CD4-positive, alpha-beta T cell treated with Interferon alpha-2 for 1 hour (primary cell): ENCODE measurements around the gene PTGS2.
A peak's percentile ranks its signal among the peaks of the same experiment; 100 is the strongest.
"Not testable (repeated sequence)": the region's sequence is repeated elsewhere in the genome, so short reads cannot be mapped to it uniquely, and the experiment has no call there.

Source experiments
- DNase-seq, 2 donors: peaks; one replicate each; pipeline ENCODE4 v3.0.0-alpha.2; 2020 to 2022

Gene PTGS2

DNA sequence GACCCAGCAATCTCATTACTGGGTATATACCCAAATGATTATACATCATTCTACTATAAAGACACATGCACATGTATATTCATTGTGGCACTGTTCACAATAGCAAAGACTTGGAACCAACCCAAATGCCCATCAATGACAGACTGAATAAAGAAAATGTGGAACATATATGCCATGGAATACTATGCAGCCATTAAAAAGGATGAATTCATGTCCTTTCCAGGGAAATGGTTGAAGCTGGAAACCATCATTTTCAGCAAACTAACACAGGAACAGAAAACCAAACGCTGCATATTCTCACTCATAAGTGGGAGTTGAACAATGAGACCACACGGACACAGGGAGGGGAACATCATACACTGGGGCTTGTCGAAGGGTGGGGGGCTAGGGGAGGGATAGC is 10.4 kb downstream of the PTGS2 start:
- not testable (repeated sequence) for DNase-seq

DNA sequence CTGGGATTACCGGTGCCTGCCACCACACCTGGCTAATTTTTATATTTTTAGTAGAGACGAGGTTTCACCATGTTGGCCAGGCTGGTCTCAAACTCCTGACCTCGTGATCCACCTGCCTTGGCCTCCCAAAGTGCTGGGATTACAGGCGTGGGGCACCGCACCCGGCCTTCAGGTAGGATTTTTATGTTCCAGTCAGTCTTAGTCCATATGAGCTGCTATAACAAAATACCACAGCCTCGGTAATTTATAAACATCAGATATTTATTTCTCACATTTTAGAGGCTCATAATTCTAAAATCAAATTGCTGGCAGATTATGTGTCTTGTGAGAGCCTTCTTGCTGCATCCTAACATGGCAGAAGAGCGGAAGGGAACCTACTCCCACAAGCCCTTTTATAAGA is 16.0 kb downstream of the PTGS2 start:
- not testable (repeated sequence) for DNase-seq

DNA sequence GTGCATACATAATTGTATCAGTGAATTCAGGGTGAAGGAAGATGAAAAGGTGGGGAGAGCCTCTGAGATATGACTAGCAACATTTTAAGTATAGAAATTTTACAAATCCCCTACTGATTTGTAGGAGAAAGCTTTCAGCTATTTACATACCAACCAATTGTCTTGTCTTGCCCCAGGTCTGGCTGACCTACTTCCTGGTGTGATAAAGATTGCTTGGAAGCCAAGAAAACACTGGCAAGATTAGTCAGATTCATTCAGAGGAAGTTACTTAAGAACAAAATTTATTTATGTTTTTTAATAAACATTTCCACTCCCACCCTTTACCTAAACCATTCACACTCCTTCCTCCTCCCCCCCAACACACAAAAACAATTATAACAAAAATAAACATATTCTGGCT is 17.5 kb downstream of the PTGS2 start:
- no peak for DNase-seq

DNA sequence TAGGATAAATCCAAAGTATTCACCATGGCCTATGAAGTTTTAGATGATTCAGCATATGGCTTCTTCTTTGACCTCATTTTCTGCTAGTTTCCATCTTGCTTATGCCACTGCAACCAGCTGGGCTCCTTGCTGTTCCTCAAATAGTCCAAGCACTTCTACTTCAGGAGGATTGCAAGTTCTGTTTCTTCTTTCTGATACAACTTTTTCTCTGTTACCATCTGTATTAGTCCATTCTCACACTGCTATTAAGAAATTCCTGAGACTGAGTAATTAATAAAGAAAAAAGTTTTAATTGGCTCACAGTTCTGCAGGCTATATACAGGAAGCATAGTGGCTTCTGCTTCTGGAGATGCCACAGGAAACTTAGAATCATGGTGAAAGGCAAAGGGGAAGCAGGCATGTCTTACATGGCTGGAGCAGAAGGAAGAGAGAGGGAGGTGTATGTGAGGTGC is 20.3 kb downstream of the PTGS2 start:
- no peak for DNase-seq

DNA sequence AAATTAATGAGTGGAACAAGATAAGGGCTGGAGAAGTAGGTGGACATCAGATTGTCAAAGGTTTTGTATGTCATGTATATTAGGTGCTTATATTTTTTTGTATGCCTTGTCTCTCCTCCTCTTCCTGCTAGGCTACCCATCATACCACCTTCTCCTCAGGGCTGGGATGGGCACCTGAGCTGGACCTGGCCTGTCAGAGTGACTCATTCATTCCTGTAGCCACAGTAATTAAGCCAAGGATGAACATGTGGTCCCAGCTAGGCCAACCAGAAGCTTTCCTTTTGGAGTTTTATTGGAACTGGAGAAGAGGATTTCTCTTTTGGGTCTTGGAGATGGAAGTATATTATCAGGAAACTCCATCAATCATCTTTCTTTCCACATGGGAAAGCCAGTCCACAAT is 21.2 kb downstream of the PTGS2 start:
- no peak for DNase-seq

DNA sequence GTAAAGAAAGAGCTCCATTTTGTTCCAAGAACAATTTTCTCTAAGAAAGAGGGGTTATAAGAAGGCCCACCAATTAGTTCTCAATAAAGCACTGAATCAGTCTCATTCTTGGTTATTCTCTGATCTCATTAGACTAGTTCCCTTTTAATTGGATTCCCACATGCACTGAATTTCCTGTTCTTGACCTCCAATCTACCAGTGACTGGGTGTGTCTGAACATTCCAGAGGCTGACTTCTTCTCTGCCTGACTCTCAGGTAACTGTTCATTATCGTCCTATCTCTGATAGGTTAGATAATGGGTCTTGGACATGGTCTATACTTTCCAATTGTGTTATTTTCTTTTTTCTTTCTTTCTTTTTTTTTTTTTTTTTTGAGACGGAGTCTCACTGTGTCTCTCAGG is 22.7 kb downstream of the PTGS2 start:
- DNase-seq: no peak

DNA sequence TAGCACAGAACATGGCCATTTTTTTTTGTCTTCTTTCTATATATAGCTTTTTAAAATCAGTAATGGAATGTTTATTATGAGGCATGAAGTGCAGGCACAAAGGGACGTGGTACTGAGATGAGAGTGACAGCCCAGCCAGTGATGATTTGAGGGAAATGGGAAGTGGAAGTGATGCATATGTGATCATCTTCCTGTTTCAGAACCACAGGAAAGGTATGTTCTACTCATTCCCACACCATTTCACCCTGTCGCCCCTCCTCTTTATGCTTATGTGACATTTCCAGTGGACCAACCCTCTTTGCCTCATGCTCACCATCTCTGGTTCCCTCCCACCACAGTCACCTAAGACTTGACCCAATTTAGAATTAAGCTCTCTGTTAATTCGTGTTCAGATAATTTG is 24.3 kb downstream of the PTGS2 start:
- DNase-seq: peak; percentile 20 to 48

DNA sequence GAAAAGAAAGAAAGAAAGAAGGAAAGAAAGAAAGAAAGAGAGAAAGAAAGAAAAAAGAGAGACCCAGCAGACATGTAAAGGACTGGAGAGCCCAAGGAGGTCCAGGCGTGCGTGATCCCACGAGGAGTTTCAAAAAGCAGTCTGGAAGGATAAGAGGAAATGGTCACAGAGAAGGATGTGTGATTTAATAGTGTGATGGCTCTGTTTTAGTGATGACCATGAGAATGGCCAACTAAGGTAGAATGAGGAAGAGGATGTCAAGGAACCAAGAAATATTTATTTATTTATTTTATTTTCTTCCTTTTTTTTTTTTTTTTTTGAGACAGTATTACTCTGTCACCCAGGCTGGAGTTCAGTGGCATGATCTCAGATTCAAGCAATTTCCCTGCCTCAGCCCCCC is 25.5 kb downstream of the PTGS2 start:
- no peak for DNase-seq

DNA sequence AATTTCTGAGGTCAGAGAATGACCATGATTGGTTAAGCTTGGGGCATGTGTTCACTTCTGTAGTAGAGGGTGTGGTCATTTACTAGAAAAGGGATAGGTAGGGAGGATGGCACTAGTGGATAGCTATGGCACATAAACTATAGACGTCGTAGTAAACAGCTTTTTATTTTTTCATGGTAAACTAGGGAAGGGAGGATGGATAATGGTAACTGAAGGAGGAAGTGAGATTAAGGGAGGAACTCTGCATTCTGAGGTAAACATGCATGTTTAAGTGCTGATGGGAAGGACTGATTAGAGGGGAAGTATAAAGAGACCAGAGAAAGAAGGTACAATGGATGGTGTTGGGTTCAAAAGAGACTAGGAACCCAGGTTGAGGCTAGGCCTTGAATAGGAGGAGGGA is 26.9 kb downstream of the PTGS2 start:
- no peak for DNase-seq

DNA sequence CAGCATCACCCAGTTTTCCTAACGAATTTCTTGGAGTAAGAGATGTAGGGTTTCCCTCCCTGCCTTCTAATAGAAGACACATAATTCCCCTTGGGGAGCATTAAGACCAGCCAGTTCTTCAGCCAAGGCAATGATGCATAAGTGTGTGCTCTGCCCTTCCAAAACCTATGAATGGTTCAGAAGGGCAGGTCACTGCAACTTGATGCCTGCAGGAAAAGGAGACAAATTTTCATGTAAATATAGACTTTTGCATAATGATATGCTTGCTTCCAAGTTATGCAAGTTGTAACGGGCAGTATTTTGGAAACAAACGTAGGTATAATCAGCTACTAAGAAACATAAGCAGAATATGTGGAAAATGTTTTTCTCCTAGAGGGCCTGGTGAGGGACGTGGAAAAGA is 31.6 kb downstream of the PTGS2 start:
- no peak for DNase-seq

DNA sequence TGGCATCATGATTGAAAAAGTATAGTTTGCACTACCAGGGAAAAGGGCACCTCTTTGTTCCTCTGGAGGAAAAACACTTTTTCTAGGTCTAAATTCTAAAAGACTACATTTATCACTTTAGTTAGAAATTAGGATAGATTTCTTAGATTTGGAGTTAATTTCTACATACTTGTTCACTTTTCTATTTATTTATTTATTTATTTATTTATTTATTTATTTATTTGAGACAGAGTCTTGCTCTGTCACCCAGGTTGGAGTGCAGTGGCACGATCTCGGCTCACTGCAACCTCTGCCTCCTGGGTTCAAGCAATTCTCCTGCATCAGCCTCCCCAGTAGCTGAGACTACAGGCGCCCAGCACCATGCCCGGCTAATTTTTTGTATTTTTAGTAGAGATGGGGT is 32.2 kb downstream of the PTGS2 start:
- not testable (repeated sequence) for DNase-seq

DNA sequence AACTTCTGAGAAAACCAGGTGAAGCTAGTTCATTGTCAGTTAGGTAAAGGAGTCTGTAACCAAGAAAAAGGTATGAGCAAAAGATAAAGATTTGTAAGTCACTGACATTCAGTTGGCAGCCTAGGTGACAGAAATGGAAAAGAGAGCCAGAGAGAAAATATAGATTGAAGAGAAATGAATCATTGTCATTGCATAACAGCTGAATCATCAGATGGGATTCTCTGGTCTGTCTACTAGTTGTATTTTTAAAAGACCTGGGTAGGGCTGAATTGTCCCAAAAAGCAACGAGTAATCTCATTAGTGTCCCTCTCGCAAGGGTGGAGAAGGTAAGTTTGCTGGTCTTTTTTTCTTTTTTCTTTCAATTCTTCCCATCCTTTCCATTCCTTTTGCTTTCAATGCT is 36.6 kb downstream of the PTGS2 start:
- no peak for DNase-seq

DNA sequence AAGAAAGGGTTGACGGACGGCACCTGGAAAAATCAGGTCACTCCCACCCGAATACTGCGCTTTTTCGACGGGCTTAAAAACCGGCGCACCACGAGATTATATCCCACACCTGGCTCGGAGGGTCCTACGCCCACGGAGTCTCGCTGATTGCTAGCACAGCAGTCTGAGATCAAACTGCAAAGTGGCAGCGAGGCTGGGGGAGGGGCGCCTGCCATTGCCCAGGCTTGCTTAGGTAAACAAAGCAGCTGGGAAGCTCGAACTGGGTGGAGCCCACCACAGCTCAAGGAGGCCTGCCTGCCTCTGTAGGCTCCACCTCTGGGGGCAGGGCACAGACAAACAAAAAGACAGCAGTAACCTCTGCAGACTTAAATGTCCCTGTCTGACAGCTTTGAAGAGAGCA is 42.7 kb downstream of the PTGS2 start:
- DNase-seq: not testable (repeated sequence)

DNA sequence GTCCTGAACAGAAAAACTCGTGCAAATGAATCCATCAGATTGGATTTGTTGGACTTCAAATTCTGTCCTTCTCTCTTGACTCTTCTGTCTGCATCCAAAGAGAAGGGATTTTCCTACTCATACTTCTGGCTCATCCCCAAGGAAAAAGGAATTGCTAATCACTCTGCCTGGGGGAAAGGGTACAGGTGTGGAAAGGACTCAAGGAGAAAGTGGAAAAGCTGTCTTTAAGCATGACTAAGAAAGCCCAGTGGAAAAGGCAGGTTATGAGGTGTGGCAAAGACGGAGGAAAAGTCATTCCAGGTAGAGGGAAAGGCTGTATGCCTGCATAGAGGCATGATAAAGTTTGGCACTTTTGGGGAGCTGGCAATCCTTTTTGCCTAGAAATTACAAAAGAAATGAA is 43.4 kb downstream of the PTGS2 start:
- no peak for DNase-seq

DNA sequence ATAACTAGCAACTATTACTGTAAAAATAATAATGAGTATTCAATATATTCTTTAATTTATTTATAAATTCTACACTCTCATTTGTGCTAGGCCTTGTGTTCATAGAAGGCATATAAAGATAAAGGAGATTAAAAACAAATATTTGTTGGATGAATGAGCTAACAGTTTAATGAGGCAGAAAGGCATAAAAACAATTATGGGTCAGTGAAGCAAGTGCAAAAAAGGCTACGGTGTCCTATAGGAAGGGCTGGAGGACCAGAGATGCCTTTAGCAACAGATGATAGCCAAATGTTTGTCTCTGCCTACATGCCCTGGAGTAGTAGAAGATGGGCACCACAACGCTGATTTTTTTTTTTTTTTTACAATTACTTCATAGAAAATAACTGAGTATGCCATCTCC is 45.7 kb downstream of the PTGS2 start:
- no peak for DNase-seq

DNA sequence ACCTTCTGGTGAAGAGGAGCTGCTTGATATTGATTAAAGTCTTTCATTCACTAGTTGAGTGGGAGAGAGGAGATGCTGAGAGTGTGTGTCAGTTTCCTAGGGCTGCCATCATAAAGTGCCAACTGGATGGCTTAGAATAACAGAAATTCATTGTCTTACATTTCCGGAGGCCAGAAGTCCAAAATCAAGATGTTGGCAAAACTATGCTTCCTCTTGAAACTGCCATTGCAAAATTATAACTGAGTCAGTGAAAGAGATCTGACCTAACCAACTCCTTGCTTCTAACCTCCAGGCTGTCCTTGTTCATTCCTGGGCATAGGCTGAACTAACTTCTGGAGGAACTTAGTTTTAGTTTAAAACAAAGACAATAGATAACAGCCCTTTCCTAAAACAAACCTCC is 47.1 kb downstream of the PTGS2 start:
- no peak for DNase-seq

DNA sequence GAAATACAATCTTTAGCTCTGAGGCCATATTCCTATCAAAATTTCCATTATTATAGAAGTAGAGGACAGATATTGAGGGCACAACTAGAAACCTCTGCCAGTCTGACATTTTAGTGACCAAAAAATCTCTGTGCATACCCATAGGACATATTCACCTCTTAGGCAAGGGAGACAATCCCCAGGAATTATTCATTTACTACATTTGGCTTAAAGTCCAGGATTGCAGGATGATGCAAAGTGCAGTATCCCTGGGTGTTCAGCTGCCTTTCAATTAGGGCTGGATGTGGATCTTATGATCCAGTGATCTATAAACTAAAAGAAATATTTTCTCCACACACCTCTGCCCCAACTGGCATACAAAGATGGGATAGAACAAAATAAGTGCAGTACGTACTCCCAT is 50.9 kb downstream of the PTGS2 start:
- DNase-seq: no peak

DNA sequence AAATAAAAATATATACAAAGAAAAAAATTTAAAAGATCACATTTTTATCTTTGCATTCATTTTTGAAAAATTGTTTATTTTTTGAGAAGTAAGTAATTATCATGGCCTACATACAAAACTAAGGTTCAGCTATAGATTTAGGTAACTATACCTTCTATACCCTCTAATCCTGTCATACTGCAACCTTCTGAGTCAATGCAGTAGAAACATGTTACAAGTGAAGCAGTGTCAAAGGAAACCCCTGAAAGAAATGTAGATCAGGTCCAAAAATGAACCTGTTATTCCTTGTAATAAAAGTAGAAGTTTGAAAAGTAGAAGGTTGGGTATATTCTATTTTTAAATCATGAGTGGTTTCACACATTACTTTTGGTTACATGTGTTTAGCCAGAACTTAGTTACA is 51.3 kb downstream of the PTGS2 start:
- DNase-seq: no peak

DNA sequence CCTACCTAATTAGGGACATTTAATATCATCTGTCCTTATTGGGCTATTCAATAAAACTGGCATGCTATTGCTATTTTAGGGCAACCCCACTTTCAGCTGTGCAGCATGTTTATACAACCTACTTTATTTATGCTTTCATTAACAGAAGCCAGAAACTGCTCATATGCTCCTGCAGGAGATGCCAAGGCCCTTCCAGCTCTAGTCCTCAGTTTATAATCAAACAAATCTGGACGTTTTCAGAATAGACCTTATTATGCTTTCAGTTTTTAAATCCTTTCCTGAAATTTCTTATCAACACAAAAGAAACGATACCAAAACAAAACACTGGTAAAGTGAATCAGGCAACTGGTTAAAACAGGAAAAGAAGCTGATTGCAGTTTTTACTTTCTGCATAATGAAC is 53.2 kb downstream of the PTGS2 start:
- DNase-seq: no peak

DNA sequence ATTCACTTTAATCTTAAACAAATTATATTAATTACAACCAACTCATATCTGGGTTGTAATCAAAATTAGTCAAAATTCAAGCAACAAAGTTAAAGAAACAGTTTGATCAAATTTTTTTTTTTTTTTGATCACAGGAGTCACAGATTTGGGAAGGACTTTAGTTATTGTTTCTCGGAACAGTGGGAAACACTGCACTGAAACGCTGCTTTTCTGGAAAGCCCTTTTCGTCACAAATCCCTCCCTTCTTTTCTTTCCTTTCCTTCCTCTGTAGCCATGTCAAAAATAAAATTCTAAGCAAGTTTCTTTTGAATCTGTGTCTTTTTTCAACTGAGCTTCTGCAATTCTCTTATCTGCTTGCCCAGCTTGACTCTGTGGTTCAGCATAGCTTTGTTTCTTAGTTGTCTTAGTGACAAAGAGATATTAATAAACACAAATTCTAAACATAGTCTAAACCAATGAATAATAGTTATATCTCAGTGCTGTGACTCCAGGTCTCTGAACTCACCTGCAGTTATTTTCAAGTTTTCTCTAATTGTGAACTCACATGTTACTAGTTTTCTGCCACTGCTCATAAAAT is 53.8 kb downstream of the PTGS2 start:
- DNase-seq: no peak

DNA sequence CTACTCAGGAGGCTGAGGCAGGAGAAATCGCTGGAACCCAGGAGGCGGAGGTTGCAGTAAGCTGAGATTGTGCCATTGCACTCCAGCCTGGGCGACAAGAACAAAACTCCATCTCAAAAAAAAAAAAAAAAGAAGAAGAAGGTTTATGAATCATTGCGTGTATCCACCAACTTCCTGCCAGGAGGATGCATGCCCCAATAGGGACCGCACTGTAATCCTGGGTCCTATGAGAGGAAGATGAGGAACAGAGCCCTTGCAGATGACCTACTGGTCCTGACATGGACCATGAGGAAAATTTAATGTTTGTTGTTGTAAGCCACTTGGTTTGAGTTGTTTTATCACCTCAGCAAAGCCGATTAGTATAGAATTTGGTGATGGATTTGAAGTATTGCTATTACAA is 56.7 kb downstream of the PTGS2 start:
- peak in 1 of 2 donors; percentile 31 for DNase-seq
